K562 (cell line): ENCODE data around the gene TBX1. TPM values are rescaled to one million over a fixed set of nuclear protein-coding genes. Genes with fewer than 3 reads are reported as not detected.
A peak's percentile ranks its signal among the peaks of the same experiment; 100 is the strongest.

Experiments used
- BRD4 ChIP-seq: fragments of 200-600 bp; sonication (generic); IDR thresholded peaks from 2 replicates; pipeline ENCODE4 v1.6.1; 2017; ENCODE audit warnings: inconsistent platforms
- CBX2 ChIP-seq: fragments of 200-600 bp; sonication (generic); IDR thresholded peaks from one replicate; pipeline ENCODE4 v1.6.1; 2012; ENCODE audit warnings: mild to moderate bottlenecking, low read length, inconsistent platforms; ENCODE audit not compliant: insufficient read depth, poor library complexity, severe bottlenecking
- CEBPB ChIP-seq: fragments of 450-650 bp; IDR thresholded peaks from 2 replicates; pipeline ENCODE4 v1.6.1; 2016; ENCODE audit warnings: missing genetic modification characterization, missing compliant biosample characterization
- ELF1 ChIP-seq: fragments of 200-800 bp; sonication (Bioruptor generic); IDR thresholded peaks from 2 replicates; pipeline ENCODE4 v1.6.1; 2016; ENCODE audit warnings: missing genetic modification characterization, missing compliant biosample characterization
- ETV1 ChIP-seq: fragments of 450-650 bp; conservative IDR thresholded peaks from 2 replicates; pipeline ENCODE4 v1.6.1; 2016; ENCODE audit warnings: missing genetic modification characterization, control low read depth, low read depth, missing compliant biosample characterization
- MED1 ChIP-seq: sonication (generic); formaldehyde crosslinking; IDR thresholded peaks from 2 replicates; pipeline ENCODE4 v1.8.1; 2023; ENCODE audit warnings: missing genetic modification reagents, borderline replicate concordance
- NRF1 ChIP-seq, 2 experiments: fragments of 450-650 bp; IDR thresholded peaks in 1 of 2; conservative IDR thresholded peaks in 1 of 2; 2 replicates each; pipeline ENCODE4 v1.6.1; 2014; ENCODE audit warnings: mild to moderate bottlenecking in 2 of 2
- PTTG1 ChIP-seq: fragments of 450-650 bp; IDR thresholded peaks from 2 replicates; pipeline ENCODE4 v1.6.1; 2016; ENCODE audit warnings: low read depth, mild to moderate bottlenecking, missing genetic modification characterization, missing compliant biosample characterization
- REST ChIP-seq, 2 experiments: fragments of 450-650 bp; formaldehyde crosslinking in 1 of 2; IDR thresholded peaks; 2 replicates each; pipeline versions ENCODE4 v1.4.0 to v1.6.1; 2014 to 2020; ENCODE audit warnings: mild to moderate bottlenecking in 2 of 2, borderline replicate concordance in 1 of 2, low read depth in 1 of 2
- SMARCC2 ChIP-seq: fragments of 450-650 bp; IDR thresholded peaks from 2 replicates; pipeline ENCODE4 v1.6.1; 2017; ENCODE audit warnings: antibody characterized with exemption, moderate library complexity, mild to moderate bottlenecking, low read depth
- TCF7 ChIP-seq: sonication (generic); IDR thresholded peaks from 2 replicates; pipeline ENCODE4 v1.6.1; 2016; ENCODE audit warnings: antibody characterized with exemption, borderline replicate concordance
- ZNF561 ChIP-seq: fragments of 450-650 bp; formaldehyde crosslinking; conservative IDR thresholded peaks from 2 replicates; pipeline ENCODE4 v1.4.0; 2020; ENCODE audit warnings: mild to moderate bottlenecking, moderate library complexity
- ZNF583 ChIP-seq: fragments of 250-450 bp; sonication (Bioruptor Pico); IDR thresholded peaks from 2 replicates; pipeline ENCODE4 v1.4.0; 2020
- ZNF778 ChIP-seq: fragments of 450-650 bp; formaldehyde crosslinking; IDR thresholded peaks from 2 replicates; pipeline ENCODE4 v1.4.0; 2020; ENCODE audit warnings: mild to moderate bottlenecking, moderate library complexity
- polyA plus RNA-seq, 8 experiments: library from polyadenylated mRNA; depleted of rRNA in 4 of 8; stranded (reverse) in 5 of 8; unstranded in 3 of 8; fragments of >200 nt; fragmentation: Nextera tagmentation in 2 of 8; fragmentation: Illumina TruSeq in 1 of 8; extraction: Ambion mirVana in 2 of 8; extraction: Trizol in 1 of 8; gene quantifications; 2 replicates each; pipeline versions ENCODE4 v1.2.1 to v1.2.3, GENCODE V29; 2011 to 2014; ENCODE audit warnings: inconsistent platforms in 1 of 8, missing spikeins in 1 of 8
- total RNA-seq, 7 experiments: library from RNA; depleted of rRNA in 6 of 7; stranded (reverse); fragments of >200 nt in 6 of 7; fragmentation: Illumina TruSeq in 2 of 7; extraction: Trizol in 2 of 7; gene quantifications; 2 replicates each; pipeline versions ENCODE4 v1.2.1 to v1.2.3, GENCODE V29; 2011 to 2021; ENCODE audit warnings: low replicate concordance in 1 of 7
- TF ChIP-seq, protein P1 (sequence below): fragments of 250-450 bp; sonication (Bioruptor Pico); IDR thresholded peaks from 2 replicates; pipeline ENCODE4 v1.4.0; 2020; ENCODE audit warnings: borderline replicate concordance
- TF ChIP-seq, protein P2 (sequence below): fragments of 250-450 bp; sonication (Bioruptor Pico); IDR thresholded peaks from 2 replicates; pipeline ENCODE4 v1.4.0; 2020

The TBX1 gene
- total and polyA plus RNA-seq, 9 of the 15 experiments (the other 6 are each of a cell fraction or from before 2014, with no cell fraction given): 0.07 to 35.0 (median 3.9) TPM

DNA sequence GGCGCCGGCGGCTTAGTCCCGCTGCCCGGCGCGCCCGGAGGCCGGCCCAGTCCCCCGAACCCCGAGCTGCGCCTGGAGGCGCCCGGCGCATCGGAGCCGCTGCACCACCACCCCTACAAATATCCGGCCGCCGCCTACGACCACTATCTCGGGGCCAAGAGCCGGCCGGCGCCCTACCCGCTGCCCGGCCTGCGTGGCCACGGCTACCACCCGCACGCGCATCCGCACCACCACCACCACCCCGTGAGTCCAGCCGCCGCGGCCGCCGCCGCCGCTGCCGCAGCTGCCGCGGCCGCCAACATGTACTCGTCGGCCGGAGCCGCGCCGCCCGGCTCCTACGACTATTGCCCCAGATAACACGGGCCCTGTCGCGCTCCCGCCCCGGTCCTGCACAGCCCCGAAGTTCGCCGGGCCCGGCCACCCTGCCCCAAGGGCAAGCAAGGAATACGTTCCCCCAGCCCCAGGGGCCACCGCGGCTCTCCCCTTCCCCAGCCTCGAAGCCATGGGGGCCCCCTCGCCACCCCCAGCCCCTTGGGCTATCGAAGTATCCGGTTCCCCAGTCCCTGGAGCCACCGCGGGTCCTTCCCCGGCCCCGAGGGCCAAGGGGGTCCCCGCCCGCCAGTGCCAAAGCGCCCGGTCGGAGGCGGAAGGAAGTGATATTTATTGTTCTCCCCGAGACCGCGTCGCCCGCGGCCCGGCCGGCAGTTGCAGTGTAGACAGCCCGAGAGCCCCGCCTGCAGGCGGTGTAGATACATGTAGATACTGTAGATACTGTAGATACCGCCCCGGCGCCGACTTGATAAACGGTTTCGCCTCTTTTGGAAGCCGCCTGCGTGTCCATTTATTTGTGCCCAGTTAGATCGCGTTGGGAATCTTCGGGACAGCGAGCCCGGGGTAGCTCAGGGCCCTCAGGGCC lies 6.2 kb downstream of the TBX1 start (continued):
- TF ChIP-seq REST (IDR thresholded peaks at IDR 0.05; ENCODE audit: borderline replicate concordance) (peak; percentile 55; the same call in 1 of the 2 replicates), REST (CRISPR knock-in tag; IDR thresholded peaks at IDR 0.05; ENCODE audit: low read depth) (no peak; the same call in 1 of the 2 replicates), ELF1 (tag) (0 out of 2 replicates have a peak, but pooled peaks have one; percentile 24), PTTG1 (no peak), SMARCC2 (no peak), TCF7 (no peak), CBX2 (no peak), NRF1 (conservative IDR thresholded peaks at IDR 0.05 in 1 of 2, IDR thresholded peaks at IDR 0.05 in 1 of 2) (peak in 1 of 2 experiments; percentile 47; a peak in 2 of 4 replicates), ZNF778 (CRISPR knock-in tag) (no peak), CEBPB (tag) (no peak), ETV1 (tag) (no peak; the same call in 1 of the 2 replicates), ZNF583 (CRISPR knock-in tag) (no peak), MED1 (CRISPR knock-in tag) (no peak), ZNF561 (CRISPR knock-in tag) (no peak), BRD4 (no peak)
- TF ChIP-seq, protein P1, sequence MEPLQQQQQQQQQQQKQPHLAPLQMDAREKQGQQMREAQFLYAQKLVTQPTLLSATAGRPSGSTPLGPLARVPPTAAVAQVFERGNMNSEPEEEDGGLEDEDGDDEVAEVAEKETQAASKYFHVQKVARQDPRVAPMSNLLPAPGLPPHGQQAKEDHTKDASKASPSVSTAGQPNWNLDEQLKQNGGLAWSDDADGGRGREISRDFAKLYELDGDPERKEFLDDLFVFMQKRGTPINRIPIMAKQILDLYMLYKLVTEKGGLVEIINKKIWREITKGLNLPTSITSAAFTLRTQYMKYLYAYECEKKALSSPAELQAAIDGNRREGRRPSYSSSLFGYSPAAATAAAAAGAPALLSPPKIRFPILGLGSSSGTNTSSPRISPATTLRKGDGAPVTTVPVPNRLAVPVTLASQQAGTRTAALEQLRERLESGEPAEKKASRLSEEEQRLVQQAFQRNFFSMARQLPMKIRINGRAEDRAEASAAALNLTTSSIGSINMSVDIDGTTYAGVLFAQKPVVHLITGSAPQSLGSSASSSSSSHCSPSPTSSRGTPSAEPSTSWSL (CRISPR knock-in tag): no peak
- TF ChIP-seq, protein P2, sequence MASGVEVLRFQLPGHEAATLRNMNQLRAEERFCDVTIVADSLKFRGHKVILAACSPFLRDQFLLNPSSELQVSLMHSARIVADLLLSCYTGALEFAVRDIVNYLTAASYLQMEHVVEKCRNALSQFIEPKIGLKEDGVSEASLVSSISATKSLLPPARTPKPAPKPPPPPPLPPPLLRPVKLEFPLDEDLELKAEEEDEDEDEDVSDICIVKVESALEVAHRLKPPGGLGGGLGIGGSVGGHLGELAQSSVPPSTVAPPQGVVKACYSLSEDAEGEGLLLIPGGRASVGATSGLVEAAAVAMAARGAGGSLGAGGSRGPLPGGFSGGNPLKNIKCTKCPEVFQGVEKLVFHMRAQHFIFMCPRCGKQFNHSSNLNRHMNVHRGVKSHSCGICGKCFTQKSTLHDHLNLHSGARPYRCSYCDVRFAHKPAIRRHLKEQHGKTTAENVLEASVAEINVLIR (CRISPR knock-in tag): no peak
